ENCODE measurements around the gene SLC35F4.

SLC35F4 gene

DNA sequence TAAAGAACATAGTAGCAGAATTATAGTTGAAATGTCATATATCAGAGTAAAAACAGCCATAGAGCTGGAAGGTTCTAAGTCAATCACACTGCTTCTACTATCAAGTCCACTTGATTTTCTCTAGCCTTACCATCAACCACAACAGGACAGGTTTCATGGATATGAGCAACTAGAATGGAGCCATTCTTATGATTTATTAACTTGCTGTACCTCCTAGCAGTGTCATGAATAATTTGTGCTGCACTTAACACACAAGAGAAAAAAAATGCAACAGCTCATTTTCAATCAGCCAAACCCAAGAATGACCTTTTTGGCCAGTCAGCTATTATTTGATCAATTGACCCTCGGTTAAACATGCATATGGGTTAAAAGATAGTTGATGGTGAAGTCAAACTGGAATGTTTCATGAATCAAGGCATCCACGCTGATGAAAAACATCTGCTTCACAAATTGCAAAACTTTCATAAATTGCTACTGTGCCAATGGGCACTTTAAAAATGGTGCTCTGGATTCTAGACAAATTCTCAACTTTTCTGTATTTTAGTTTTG, 316.8 kb downstream of the SLC35F4 start:
- TF ChIP-seq, protein P1, sequence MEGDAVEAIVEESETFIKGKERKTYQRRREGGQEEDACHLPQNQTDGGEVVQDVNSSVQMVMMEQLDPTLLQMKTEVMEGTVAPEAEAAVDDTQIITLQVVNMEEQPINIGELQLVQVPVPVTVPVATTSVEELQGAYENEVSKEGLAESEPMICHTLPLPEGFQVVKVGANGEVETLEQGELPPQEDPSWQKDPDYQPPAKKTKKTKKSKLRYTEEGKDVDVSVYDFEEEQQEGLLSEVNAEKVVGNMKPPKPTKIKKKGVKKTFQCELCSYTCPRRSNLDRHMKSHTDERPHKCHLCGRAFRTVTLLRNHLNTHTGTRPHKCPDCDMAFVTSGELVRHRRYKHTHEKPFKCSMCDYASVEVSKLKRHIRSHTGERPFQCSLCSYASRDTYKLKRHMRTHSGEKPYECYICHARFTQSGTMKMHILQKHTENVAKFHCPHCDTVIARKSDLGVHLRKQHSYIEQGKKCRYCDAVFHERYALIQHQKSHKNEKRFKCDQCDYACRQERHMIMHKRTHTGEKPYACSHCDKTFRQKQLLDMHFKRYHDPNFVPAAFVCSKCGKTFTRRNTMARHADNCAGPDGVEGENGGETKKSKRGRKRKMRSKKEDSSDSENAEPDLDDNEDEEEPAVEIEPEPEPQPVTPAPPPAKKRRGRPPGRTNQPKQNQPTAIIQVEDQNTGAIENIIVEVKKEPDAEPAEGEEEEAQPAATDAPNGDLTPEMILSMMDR (IDR thresholded peaks at IDR 0.05; ENCODE audit: insufficient read depth, low read length, poor library complexity, severe bottlenecking), result no peak
- DNase-seq (ENCODE audit: extremely low read depth, insufficient read length), result no peak

DNA sequence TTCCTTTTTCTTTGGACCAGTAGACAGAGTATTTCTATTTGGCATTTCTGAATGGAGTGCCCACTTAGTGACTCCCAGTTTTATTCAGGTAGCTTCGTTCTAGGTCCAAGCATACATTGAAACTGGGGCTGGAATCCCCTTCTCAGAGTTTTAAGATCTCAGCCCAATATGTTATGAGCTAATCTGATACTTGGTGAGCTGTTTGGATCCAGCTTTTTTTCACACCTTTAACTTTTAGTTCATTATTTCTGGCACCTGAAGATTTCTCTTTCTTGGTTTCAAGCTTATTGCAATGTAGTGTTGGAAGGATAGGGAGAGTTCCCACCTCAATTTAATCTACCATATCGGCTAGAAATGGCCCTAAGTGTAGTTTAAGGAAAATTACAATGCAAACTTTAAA, 318.8 kb downstream of the SLC35F4 start:
- Histone ChIP-seq H3K4me3 (replicated peaks; ENCODE audit: low read depth, low read length) (no peak overlapping the region), H3K36me3 (ENCODE audit: control insufficient read depth, insufficient read depth, low read length) (no peaks in the 10 kb centered on the region), H3K27me3 (replicated peaks; ENCODE audit: control insufficient read depth, insufficient read depth, low read length) (no peaks in the 10 kb centered on the region)
- TF ChIP-seq, protein P1 (IDR thresholded peaks at IDR 0.05; ENCODE audit: insufficient read depth, low read length, poor library complexity, severe bottlenecking), result no peak
- no peak for DNase-seq (ENCODE audit: extremely low read depth, insufficient read length)

More for the DNA sequence above, 316.8 kb downstream of the SLC35F4 start:
- no peak overlapping the region for H3K4me3 ChIP-seq (replicated peaks; ENCODE audit: low read depth, low read length)
- H3K36me3 ChIP-seq (ENCODE audit: control insufficient read depth, insufficient read depth, low read length), result no peaks in the 10 kb centered on the region
- no peaks in the 10 kb centered on the region for H3K27me3 ChIP-seq (replicated peaks; ENCODE audit: control insufficient read depth, insufficient read depth, low read length)

DNA sequence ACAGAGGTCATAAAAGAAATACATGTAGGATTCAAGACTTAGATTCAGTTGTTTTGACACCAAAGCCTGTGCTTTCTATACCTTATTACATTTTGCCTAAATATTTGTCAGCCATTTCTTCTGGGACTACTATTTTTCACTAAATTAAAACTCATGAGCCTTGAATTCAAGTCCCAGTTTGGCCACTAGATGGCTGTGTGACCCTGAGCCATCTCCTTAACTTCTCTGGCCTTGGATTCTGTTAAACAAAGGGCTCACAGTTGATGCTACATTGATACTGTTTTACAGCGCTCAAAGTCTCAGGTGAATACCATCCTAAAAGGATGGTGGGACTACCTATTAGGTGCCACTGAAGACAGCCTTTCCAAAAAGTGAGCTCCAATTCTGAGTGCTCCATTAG, 332.7 kb downstream of the SLC35F4 start:
- TF ChIP-seq, protein P1 (IDR thresholded peaks at IDR 0.05; ENCODE audit: insufficient read depth, low read length, poor library complexity, severe bottlenecking), result peak; percentile 57
- H3K4me3 ChIP-seq (replicated peaks; ENCODE audit: low read depth, low read length), result no peak overlapping the region
- DNase-seq (ENCODE audit: extremely low read depth, insufficient read length), result no peak
- no peaks in the 10 kb centered on the region; the same call in 1 of the 2 replicates for H3K27me3 ChIP-seq (replicated peaks; ENCODE audit: control insufficient read depth, insufficient read depth, low read length)
- no peaks in the 10 kb centered on the region for H3K36me3 ChIP-seq (ENCODE audit: control insufficient read depth, insufficient read depth, low read length)

DNA sequence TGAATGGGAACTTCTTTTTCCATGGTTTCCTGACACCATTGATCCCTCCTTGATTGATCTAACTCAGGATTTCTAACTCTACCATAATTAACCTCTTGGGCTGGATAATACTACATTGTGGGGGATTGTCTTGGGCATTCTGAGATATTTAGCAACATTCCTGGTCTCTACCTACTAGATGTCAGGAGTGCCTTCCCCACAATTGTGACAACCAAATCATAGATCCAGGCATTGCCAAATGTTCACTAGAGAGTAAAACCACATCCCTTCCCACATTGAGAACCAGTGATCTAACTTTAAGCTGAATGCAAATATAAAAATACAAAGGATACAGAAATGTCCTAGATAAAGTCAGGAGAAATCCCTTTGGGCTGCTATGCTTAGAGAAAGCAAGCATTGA, 335.3 kb downstream of the SLC35F4 start:
- no peak for DNase-seq (ENCODE audit: extremely low read depth, insufficient read length)
- Histone ChIP-seq H3K27me3 (replicated peaks; ENCODE audit: control insufficient read depth, insufficient read depth, low read length) (no peaks in the 10 kb centered on the region; the same call in 1 of the 2 replicates), H3K4me3 (replicated peaks; ENCODE audit: low read depth, low read length) (no peak overlapping the region), H3K36me3 (ENCODE audit: control insufficient read depth, insufficient read depth, low read length) (no peaks in the 10 kb centered on the region)
- TF ChIP-seq, protein P1 (IDR thresholded peaks at IDR 0.05; ENCODE audit: insufficient read depth, low read length, poor library complexity, severe bottlenecking), result no peak

DNA sequence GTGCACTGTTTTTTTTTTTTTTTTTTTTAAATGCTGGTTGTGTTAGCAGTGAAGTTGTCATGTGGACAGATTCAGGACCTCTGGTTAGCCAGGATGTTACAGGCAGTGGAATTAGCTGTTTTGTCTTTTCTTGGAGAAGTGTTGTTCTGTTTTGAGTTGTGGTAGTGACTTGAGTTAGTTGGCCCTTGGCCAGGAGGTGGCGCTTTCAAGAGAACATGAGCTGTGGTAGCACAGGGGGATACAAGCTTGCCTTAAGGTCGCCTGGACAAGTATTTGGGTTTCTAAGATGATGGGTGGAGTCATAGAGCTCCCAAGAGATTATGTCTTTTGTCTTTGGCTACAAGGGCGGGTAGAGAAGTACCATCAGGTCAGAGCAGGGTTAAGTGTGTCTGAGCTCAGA, 338.9 kb downstream of the SLC35F4 start:
- TF ChIP-seq, protein P1 (IDR thresholded peaks at IDR 0.05; ENCODE audit: insufficient read depth, low read length, poor library complexity, severe bottlenecking), result no peak
- DNase-seq (ENCODE audit: extremely low read depth, insufficient read length), result no peak

DNA sequence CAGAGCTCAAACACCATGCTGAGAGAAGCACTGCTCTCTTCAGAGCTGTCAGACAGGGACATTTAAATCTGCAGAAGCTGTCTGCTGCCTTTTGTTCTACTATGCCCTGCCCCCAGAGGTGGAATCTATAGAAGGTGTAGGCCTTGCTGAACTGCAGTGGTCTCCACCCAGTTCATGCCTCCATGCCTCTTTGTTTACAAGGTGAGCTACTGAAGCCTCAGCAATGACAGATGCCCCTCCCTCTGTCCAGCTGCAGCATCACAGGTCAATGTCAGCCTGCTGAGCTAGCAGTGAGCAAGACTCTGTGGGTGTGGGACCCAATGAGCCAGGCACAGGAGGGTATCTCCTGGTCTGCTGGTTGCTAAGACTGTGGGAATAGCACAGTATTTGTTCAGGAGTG, 346.8 kb downstream of the SLC35F4 start:
- DNase-seq (ENCODE audit: extremely low read depth, insufficient read length), result no peak
- Histone ChIP-seq H3K4me3 (replicated peaks; ENCODE audit: low read depth, low read length) (no peak overlapping the region), H3K36me3 (ENCODE audit: control insufficient read depth, insufficient read depth, low read length) (no peaks in the 10 kb centered on the region), H3K27me3 (replicated peaks; ENCODE audit: control insufficient read depth, insufficient read depth, low read length) (no peaks in the 10 kb centered on the region)
- TF ChIP-seq, protein P1 (IDR thresholded peaks at IDR 0.05; ENCODE audit: insufficient read depth, low read length, poor library complexity, severe bottlenecking), result no peak

More for the DNA sequence above, 338.9 kb downstream of the SLC35F4 start:
- Histone ChIP-seq H3K4me3 (replicated peaks; ENCODE audit: low read depth, low read length) (no peak overlapping the region), H3K27me3 (replicated peaks; ENCODE audit: control insufficient read depth, insufficient read depth, low read length) (no peaks in the 10 kb centered on the region; the same call in 1 of the 2 replicates), H3K36me3 (ENCODE audit: control insufficient read depth, insufficient read depth, low read length) (no peaks in the 10 kb centered on the region)
